Activated CD4-positive, alpha-beta T cell treated with anti-CD3 and anti-CD28 coated beads, Interleukin-2, Interleukin-4, amounts not matched to agents 100 ng/mL and 50 ng/mL, durations not matched to agents 16 hours and 8 hours (primary cell): Measurements from ENCODE around the gene TOP3A.

Source experiments
- DNase-seq: peaks from one replicate; pipeline ENCODE4 v3.0.0-alpha.2; 2020; ENCODE audit warnings: low spot score

TOP3A gene

DNA sequence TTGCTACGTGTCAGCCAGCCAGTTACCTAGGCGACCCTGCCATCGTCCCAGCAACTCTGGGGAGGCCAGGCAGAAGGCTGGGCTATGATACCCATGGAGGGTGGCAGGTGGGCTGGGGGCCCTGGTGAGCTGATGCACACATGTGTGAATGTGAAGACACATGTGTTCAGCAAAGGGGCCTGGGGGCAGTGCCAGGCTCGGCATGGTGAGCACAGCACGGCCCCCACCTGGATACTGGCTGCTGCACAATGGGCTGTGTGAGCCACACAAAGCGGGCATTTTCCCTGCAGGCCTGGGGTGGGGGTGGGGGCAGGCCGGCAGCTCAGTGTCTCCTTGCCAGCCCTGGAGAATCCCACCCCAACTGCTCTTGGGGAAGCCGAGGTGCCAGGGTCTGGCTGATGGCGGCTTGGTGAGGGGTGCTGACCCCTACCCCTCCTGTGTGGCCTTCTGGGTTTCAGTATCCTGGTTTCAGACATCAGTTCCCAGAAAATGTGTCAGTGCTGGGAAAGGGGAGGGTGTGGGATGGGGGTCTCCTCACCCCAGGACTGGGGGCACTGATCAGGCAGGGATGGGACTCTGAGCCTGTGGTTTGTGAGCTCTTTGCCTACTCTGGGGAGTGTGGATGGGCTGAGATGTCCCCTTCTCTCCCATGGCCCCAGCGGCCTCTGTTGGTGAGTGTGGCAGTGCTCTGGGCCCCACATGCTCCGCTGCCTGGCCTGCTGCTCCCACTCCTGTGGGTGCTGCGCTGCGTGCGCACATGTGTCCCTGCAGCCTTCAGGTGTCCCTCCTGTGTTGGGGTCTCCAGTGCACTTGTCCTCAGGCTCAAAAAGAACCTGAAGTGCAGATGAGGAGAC is 84.3 kb downstream of the TOP3A start:
- no peak for DNase-seq

DNA sequence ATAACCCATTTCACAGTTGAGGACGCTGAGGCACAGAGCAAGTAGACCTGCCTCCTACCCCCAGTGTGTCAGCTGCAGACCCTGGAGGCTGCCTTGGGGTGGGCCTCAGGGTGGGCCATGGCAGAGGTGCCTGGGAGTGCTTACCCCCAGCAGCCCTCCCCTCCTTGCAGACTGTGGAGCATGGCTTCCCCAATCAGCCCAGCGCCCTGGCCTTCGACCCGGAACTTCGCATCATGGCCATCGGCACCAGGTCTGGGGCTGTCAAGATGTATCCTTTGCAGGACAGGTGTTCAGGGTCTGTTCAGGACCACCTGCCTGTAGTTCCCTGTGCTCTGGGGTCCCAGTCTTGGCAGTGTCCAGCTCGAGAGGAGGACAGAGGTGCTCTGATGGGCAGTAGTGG is 85.0 kb downstream of the TOP3A start:
- DNase-seq: no peak

DNA sequence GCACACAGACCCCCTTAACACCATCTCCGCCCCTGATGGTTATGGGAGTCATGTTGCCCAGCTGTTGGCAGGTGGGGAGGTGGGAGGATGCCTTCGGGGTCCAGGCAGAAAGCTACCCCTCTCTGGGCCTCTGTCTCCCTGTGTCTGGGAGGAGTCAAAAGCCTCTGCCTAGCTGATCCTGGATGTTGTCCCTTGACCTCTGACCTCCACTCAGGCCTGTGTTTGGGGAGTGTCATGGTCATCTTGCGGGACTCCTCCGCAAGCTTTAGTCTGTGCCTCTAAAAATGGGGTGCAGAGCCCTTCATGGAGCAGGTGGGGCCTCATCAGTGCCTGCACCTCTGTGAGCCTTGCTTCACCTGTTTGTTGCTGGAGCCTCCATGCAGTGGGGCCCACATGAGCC is 85.5 kb downstream of the TOP3A start:
- no peak for DNase-seq

DNA sequence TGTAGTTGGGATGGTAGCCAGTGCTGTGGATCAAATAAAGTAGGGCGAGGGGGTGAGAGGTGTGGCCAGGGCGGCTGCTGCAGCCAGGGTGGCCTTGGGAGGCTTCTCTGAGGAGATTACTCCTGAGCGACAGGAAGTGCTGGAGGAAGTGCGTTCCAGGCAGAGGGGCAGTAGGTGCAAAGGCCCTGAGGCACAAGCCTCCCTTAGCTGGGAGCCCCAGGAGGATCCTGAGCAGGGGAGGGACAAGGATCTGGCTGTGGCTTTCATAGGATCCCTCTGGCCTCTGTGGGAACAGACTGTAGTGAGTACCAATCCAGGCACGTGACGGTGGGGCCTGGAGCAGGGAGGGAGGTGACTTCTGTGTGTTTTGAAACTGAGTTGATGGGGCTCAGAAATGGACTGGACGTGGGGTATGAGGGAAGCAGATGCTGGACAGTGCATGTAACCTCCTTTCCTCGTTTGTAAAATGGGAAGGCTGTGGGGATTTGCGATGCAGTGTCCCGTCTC is 86.6 kb downstream of the TOP3A start:
- no peak for DNase-seq

DNA sequence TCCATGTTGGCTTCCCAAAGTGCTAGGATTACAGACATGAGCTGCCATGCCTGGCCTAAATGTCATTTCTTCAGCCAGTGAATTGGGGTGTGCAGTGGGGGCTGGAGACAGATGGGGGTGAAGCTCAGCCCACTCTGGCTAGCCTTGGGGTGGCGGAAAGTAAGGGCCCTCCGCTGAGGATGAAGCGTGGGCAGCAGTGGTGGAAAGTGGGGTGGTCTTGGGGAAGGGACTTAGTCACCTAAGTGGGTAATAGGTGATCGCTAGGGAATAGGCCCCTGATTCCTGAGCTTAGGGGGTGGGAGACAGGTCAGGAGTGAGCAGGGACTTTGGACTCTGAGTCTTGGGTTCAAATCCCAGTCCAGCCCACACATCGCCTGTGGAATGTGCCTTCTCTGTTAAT is 87.2 kb downstream of the TOP3A start:
- DNase-seq: no peak

DNA sequence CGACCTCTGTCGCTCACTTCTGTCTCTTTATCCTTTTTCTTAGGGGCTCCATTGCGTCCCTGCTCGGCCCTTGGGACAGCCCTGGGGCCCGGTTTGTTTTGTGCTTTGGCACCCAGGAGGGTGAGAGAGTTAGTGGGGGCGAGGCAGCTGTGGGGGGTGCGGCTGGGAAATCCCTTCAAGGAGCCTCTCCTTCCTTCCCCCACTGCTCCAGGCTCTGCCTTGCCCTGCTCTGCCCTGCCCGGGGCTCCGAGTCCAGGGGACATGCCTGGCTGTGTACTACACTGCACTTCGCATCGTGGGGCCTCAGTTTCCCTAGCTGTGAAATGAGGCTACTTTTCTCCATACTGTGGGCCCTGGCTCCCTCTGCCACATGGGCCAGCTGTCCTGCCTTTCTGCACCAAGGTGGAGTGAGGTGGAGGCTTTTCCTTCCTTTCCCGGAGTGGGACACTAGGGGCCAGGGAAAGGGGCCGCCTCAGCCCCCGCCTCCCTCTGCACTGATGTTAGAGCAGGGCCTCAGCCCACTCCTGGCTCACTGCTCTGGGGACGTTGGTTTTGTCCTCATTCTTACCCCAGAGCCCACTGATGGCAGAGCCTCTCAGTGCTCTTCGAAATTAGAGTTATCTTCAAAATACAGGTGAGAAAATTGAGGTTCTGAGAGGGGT is 88.4 kb downstream of the TOP3A start:
- no peak for DNase-seq

DNA sequence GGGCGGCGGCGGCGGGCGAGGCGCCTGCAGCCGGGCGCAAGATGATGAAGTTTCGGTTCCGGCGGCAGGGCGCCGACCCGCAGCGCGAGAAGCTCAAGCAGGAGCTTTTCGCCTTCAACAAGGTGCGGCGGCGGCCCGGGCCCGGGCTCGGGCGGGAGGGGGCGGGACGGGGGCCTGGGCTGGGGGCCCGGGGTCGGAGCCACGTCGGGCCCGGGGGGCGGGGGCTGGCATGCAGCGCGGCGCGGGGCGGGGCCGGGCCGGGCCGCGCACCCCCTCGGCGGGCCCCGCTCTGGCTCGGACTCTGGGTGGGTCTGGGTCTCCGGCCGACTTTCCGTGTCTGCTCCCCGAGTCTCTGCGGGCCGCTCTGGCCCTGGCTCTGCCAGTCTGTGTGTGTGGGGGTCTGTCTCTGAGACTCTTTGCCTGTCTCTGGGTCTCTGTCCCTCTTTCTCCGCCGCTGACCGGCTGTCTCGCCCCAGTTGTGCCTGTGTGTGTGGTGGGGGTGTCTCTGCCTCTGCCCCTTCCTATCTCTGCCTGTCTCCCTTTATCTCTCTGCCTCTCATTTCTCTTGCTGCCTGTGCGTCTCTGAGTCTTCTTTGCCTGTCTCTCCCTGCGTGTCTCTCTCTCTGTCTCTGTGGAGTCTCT is 89.0 kb downstream of the TOP3A start:
- DNase-seq: no peak

DNA sequence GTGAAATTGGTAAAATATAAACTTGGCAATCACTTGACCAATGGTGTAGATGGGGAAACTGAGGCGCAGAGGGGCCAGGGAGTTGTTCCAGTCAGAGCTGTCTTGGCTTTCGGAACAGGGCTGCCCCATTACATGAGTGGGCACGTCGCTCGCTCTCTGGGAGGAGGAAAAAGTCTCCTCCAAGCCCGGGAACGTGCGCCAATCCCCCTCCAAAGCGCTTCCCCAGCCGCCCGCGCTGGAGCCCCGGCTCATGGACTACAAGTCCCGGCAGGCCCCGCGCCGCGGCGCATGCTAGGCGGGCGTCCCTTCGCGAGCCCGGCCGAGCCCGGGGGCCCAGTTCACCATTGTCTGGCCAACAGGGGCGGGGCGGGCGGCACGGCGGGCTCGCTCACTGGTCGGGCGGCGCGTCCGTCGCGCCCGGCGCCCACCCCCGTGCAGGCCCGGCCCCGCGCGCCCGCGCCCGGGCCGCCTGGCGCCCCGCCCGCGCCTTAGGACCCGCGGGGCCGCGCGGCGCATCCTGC is 89.6 kb downstream of the TOP3A start, which contains the start of gene LLGL1:
TSS of gene LLGL1 (plus strand) at position 515 of the 521 bp plus-strand sequence. CDS start 48 bp downstream, outside the sequence.
- DNase-seq: peak; percentile 96

DNA sequence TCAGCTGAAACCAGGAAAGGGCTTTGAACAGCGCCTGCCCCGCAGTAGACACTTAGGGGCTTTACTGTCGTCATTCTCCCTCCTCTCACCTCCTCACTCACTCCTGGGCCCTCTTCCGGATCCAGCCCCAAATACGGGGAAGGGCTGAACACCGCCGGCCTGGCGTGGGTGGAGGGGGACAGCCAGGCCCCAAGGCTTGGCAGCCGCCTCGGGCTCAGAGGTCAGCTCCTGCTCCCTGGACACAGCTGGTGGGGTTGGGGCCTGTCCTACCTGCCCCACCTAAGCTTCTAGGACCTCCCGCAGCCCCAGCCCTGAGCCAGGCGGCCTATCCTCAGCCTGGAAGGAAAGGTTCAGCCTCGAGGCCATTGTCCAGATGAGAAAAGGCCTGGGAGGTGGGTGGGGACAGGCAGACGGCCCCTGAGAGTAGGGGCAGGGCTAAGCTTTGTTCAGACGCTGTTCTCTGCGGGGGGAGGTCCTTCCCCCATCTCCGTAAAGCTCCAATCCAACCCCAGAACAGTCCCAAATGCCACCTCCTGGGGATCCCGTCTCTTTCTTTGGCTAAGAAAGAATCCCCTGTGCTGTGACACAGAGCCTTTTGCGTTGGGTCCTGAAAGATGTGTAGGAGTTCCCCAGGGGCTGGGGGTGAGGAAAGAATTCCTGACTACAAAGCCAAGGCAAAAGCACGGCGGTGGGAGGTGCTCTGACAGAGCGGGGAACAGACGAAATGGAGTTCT is 90.2 kb downstream of the TOP3A start:
- no peak for DNase-seq

DNA sequence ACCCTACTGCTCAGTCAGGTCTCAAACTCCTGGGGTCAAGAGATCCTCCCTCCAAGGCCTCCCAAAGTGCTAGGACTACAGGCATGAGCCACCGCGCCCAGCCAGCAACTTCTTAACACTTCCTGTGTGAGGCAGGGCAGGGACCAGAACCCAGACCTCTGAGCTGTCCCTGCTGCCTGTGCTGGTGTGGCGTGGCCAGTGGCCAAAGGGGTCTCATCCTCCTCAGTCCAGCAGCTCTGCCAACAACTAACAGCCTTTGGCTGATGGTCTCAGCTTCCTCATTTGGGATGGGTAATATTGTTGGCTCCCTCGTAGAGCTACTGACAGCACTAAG is 90.8 kb downstream of the TOP3A start:
- DNase-seq: no peak
